NT2/D1 (cell line): Measurements from ENCODE around the gene TMEM63A.

Experiments
- DNase-seq: peaks from one replicate; pipeline ENCODE4 v3.0.0-alpha.2; 2011; ENCODE audit warnings: low read depth, low spot score
- H3K27me3 ChIP-seq: 2 replicates; pipeline ENCODE4 v1.6.0; 2011; ENCODE audit warnings: mild to moderate bottlenecking; ENCODE audit not compliant: insufficient read length, insufficient read depth
- H3K36me3 ChIP-seq: 2 replicates; pipeline ENCODE4 v1.6.1; 2011; ENCODE audit warnings: mild to moderate bottlenecking, low read length, mixed read lengths; ENCODE audit not compliant: insufficient read depth, insufficient read length
- H3K4me1 ChIP-seq: 2 replicates; pipeline ENCODE4 v1.5.1; 2011; ENCODE audit not compliant: insufficient read depth, insufficient read length
- H3K4me3 ChIP-seq: 2 replicates; pipeline ENCODE4 v1.5.1; 2011; ENCODE audit warnings: low read depth; ENCODE audit not compliant: insufficient read length
- H3K9ac ChIP-seq: 2 replicates; pipeline ENCODE4 v1.6.0; 2011; ENCODE audit warnings: low read depth; ENCODE audit not compliant: insufficient read length
- H3K9me3 ChIP-seq: 2 replicates; pipeline ENCODE4 v1.5.1; 2011; ENCODE audit warnings: mild to moderate bottlenecking, low read length; ENCODE audit not compliant: insufficient read depth
- SUZ12 ChIP-seq: IDR thresholded peaks from 2 replicates; pipeline ENCODE4 v1.6.1; 2011; ENCODE audit not compliant: insufficient read length, insufficient read depth; ENCODE audit errors: extremely low read depth
- YY1 ChIP-seq: IDR thresholded peaks from 2 replicates; pipeline ENCODE4 v1.6.1; 2011; ENCODE audit not compliant: insufficient read length, insufficient read depth
- ZNF274 ChIP-seq: IDR thresholded peaks from 2 replicates; pipeline ENCODE4 v1.6.1; 2011; ENCODE audit warnings: mild to moderate bottlenecking, low read depth, low read length

Gene TMEM63A

DNA sequence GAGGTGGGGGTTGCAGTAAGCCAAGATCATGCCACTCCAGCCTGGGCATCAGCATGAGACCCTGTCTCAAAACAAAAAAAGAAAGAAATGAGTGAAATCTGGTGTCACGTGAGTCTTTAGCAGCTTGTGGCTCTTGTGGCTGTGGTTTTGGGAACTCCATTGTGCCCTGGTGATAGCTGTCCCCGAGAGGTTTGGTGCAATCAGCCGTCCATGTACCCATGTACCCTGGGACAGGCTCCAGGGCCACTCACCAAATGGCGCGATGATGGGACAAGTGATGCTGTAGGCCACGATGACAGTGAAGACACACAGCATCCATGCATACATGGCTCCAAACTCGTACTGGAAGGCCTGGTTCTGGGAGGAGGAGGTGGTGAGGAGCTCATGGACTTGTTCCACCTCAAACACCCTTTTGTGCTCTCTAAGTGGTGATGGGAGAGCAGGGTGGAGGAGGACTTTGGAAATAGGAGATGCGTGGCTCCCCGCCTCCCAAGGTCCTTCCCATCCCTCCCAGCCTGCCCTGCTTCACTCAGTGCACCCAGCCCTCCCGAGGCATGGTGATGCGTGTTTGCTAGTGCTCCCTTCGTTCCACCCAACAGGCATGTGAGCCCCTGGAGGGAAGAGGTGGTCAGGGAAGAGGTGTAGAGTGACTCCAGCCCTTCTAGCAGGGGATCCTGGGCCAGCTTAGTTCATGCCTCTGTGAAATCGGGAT, 29.6 kb downstream of the TMEM63A start:
- no peak for DNase-seq
- TF ChIP-seq ZNF274, result no peak
- no peak for TF ChIP-seq SUZ12
- TF ChIP-seq YY1, result no peak
- H3K4me3 ChIP-seq, result no peak overlapping the region
- H3K4me1 ChIP-seq, result no peaks in the 10 kb centered on the region
- H3K9me3 ChIP-seq, result peaks cover 27% of the 10 kb centered on the region; the same call in 1 of the 2 replicates
- no peak overlapping the region for H3K9ac ChIP-seq
- H3K36me3 ChIP-seq, result peaks cover 54% of the 10 kb centered on the region
- H3K27me3 ChIP-seq, result no peaks in the 10 kb centered on the region

DNA sequence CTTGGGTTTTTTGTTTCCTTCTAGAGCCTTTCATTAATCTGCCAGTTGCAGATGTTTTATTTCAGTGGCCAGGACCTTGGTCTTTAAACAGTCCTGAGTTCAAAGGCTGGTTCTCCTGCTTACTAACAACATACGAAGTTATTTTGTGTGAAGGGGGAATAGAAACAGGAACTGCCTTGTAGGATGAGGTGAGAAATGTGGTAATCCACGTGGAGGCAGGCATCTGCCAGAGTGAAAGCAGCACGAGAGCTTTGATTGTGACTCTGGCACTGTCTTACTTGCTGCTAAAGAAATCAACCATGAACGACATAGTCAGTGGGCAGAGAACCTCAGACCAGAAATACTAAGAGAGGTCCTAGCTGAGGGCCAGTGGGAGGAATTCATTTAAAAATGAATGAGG, 30.4 kb downstream of the TMEM63A start:
- TF ChIP-seq ZNF274 (no peak), SUZ12 (no peak), YY1 (no peak)
- DNase-seq, result no peak
- Histone ChIP-seq H3K4me1 (no peaks in the 10 kb centered on the region), H3K4me3 (no peak overlapping the region), H3K9ac (no peak overlapping the region), H3K9me3 (peaks cover 27% of the 10 kb centered on the region; the same call in 1 of the 2 replicates), H3K27me3 (no peaks in the 10 kb centered on the region), H3K36me3 (peaks cover 56% of the 10 kb centered on the region)

DNA sequence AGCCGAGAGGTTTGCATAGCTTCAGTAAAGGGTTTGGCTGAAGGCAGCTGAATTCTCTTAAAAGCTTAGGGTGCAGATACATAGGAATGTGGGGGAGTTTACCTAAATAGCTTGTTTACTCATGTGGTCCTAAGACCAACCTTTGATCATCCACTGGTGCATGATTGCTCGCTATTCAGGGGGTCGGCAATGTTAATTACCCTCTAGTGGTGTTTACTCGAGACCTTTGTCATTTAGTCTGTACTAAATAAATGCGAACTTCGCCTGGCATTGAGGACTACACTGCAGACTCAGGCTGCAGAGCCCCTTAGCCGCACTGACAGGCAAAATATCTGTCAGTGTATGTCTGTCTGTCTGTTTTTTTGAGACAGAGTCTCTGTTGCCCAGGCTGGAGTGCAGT, 31.8 kb downstream of the TMEM63A start:
- TF ChIP-seq ZNF274 (no peak), YY1 (no peak), SUZ12 (no peak)
- peaks cover 64% of the 10 kb centered on the region for H3K36me3 ChIP-seq
- peaks cover 27% of the 10 kb centered on the region; the same call in 1 of the 2 replicates for H3K9me3 ChIP-seq
- H3K4me3 ChIP-seq, result no peak overlapping the region
- H3K4me1 ChIP-seq, result peaks cover 9% of the 10 kb centered on the region
- no peaks in the 10 kb centered on the region for H3K27me3 ChIP-seq
- H3K9ac ChIP-seq, result no peak overlapping the region
- DNase-seq, result peak; percentile 78

DNA sequence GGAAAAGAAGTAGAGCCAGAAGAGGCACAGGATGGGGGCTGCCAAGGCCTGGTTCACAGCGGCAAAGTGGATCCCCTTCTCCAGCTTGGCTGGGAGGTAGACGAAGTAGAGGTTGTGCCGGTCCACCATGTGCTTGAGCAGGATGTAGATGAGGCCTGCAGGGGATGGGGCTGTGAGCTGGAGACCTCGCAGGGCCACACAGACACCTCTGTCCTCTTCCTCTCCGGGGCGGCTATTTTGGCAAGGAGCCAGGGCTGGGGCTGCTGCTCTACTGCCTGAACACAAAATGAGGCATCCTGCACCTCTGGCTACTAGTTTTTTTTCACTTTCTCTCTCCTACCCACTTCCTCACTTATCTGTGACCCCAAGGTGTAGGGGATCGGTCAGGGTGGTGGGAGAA, 32.3 kb downstream of the TMEM63A start:
- Histone ChIP-seq H3K4me1 (peaks cover 10% of the 10 kb centered on the region), H3K9me3 (peaks cover 27% of the 10 kb centered on the region; the same call in 1 of the 2 replicates), H3K4me3 (no peak overlapping the region), H3K36me3 (peaks cover 65% of the 10 kb centered on the region), H3K27me3 (no peaks in the 10 kb centered on the region), H3K9ac (no peak overlapping the region)
- TF ChIP-seq ZNF274, result no peak
- TF ChIP-seq SUZ12, result no peak
- TF ChIP-seq YY1, result no peak
- no peak for DNase-seq

DNA sequence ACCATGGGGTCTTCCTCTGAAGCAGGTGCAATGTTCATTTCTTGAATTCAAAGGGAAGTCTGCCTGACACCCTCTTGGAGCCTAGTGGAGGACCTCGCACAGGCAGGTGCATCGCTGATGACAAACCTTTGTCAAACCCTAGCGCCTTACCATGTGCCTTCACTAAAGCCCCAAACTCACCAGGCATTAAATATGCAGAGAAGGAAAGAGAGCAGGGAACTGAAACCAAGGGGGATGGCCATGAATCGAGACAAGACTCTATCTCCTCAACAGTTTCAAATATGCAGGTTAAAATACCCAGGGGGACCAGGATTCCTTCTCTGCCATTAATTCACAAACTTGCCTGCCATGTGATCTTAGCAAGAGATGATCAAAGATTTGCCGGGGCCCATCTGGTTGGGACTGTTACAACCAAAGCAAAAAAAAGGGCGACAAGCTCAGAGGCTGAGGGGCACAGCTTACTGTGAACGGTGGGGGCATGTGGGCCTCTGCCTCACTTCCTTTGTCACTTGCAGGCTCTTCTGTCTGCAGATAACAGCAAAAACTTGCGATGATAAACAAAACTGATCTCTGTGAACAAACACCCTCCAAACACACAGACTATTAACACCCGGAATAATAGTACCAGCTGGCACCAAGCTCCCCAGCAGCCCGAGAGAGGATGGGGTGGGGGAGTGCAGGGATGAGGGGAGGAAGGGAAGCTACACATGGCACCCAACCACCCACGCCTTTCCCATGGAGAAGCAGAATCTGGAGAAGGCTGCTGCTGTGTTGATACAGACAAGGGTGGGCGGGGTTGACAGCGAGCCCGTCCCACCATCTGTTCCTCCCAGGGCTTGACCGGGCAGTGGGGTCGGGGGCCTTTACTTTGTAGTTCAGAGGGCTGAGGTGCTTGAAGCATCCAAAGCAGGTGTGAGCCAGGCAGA, 33.9 kb downstream of the TMEM63A start:
- H3K36me3 ChIP-seq, result peaks cover 73% of the 10 kb centered on the region
- DNase-seq, result no peak
- H3K4me1 ChIP-seq, result peaks cover 10% of the 10 kb centered on the region
- no peak overlapping the region for H3K4me3 ChIP-seq
- H3K9ac ChIP-seq, result no peak overlapping the region
- H3K9me3 ChIP-seq, result peaks cover 27% of the 10 kb centered on the region; the same call in 1 of the 2 replicates
- H3K27me3 ChIP-seq, result no peaks in the 10 kb centered on the region
- TF ChIP-seq YY1 (no peak), SUZ12 (no peak), ZNF274 (no peak)

DNA sequence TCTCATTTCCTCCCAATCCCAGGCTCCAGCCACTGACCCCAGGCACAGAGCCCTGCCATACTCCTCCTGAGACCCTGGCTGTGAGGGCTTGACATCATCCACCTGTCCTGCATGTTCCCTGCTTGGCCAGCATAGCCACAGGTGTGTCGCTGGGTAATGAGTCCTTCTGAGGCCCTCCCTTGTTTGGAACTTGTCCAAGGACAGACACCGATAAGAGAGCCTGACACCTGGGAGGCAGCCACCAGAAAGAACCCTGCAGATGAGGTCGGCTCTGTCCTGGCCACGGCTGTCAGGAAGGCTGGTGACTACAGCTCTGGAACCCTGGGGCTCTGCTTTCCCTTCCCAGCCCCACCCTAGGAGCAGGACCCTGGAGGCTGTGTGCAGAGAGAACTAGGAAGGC, 34.6 kb downstream of the TMEM63A start:
- Histone ChIP-seq H3K27me3 (no peaks in the 10 kb centered on the region), H3K4me3 (no peak overlapping the region), H3K36me3 (peaks cover 72% of the 10 kb centered on the region), H3K9ac (no peak overlapping the region), H3K4me1 (peaks cover 13% of the 10 kb centered on the region), H3K9me3 (peaks cover 27% of the 10 kb centered on the region; the same call in 1 of the 2 replicates)
- no peak for TF ChIP-seq YY1
- TF ChIP-seq SUZ12, result no peak
- no peak for TF ChIP-seq ZNF274
- DNase-seq, result no peak

DNA sequence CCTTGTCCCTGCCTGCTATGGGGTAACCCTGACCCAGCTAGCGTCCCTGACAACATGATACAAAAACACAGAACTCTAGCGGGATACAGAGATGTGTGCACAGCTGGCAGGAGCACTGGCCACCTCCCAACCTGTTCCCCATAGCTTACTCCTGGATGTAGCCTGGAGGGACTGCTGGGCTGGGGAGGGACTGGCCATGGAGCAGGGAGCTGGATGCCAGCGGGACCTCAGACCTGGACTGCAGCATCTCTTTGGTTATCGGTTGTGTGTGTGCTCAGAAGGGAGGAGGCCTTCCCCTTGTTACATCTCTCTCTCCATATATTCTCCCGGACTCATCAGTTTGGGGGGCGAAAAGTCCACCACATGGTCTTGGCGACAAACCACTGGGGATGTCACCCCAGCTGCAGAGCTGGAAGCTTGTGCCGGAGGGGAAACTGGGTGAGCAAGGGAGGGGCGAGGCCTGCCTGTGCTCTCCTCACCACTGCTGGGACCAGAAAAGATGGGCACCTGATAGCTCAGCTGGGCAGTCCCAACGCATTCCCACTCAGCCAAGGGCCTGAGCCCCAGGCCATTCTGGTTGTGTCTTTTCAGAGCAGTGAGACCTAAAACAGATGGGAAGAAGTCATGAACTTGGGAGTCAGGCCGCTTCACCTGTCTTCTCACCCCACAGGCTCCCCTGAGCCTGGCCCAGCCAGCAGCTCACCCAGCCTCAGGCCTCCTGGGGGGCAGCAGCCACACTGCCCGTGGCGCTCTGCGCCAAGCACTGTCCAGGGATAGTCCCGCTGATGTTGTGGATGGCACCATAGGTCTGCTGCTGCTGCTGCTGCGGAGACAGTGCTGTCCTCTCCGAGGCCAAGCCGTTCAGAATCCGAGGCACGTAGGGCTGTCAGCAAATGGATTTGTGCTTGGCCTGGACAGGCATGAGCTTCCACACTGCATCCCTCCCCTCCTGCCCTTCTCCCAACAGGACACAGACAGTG, 35.6 kb downstream of the TMEM63A start:
- peaks cover 23% of the 10 kb centered on the region; the same call in 1 of the 2 replicates for H3K9me3 ChIP-seq
- DNase-seq, result no peak
- H3K4me3 ChIP-seq, result no peak overlapping the region
- TF ChIP-seq ZNF274, result no peak
- TF ChIP-seq YY1, result no peak
- TF ChIP-seq SUZ12, result no peak
- peak overlapping the region; percentile 11 for H3K9ac ChIP-seq
- H3K27me3 ChIP-seq, result no peaks in the 10 kb centered on the region
- H3K36me3 ChIP-seq, result peaks cover 73% of the 10 kb centered on the region
- H3K4me1 ChIP-seq, result peaks cover 19% of the 10 kb centered on the region
